ENCODE data around the gene HSP90AB1.

Gene HSP90AB1

DNA sequence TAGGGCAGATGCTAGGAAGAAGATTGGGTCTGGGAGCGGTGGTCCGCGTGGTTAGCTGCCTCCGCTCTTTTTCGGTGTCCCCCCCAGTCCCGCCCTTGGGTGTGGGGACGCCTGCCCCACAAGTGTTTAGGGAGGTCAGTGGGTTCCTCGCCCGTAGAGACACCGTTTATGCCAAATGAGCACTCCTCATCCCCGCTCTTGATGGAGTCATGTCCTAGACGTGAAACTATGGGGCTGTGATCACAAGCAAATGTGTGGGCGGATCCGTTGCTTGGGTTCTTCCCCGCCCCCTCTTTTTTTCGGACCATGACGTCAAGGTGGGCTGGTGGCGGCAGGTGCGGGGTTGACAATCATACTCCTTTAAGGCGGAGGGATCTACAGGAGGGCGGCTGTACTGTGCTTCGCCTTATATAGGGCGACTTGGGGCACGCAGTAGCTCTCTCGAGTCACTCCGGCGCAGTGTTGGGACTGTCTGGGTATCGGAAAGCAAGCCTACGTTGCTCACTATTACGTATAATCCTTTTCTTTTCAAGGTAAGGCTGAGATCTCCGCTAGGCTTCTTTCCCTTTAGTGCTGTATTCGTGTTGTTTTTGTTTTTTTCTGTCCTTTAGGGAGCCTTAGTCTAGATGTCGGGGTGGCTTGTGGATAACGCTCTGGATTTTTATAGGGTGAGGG, at the start of gene HSP90AB1:
Gene HSP90AB1, plus strand, starts transcription at position 439 of the 675 bp plus-strand sequence. CDS start 1,529 bp downstream, outside the sequence.
- Histone ChIP-seq H3K36me3 (ENCODE audit: control insufficient read depth, insufficient read depth, low read length) (peaks cover 42% of the 10 kb centered on the region), H3K9ac (ENCODE audit: low read depth, low read length) (peak within 1 kb of the TSS; percentile 99), H3K4me3 (ENCODE audit: low read depth, low read length) (peak within 1 kb of the TSS; percentile 95), H3K27ac (ENCODE audit: low read depth, low read length) (peak within 1 kb of the TSS; percentile 96), H3K4me1 (ENCODE audit: control insufficient read depth, insufficient read depth, low read length) (peaks cover 18% of the 10 kb centered on the region), H3K27me3 (ENCODE audit: control insufficient read depth, insufficient read depth, low read length) (no peaks in the 10 kb centered on the region), H3K9me3 (ENCODE audit: control insufficient read depth, insufficient read depth, low read length) (no peaks in the 10 kb centered on the region)

DNA sequence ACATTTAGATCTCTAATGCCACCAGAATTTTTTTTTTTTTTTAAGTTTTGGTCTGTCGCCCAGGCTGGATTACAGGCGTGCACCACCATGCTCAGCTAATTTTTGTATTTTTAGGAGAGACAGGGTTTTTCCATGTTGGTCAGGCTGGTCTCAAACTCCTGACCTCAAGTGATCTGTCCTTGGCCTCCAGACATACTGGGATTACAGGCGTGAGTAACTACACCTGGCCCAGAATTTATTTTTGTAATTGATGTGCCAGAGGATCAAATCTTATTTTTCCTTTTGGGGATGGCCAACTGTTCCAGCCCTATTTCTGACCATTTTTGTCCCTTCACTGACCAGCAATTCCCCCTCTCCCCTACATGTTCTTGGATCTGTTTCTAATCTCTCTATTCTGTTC, 48.2 kb upstream of the HSP90AB1 start:
- no peak overlapping the region for H3K4me3 ChIP-seq (ENCODE audit: low read depth, low read length)
- no peak overlapping the region for H3K27ac ChIP-seq (ENCODE audit: low read depth, low read length)
- H3K36me3 ChIP-seq (ENCODE audit: control insufficient read depth, insufficient read depth, low read length) = no peaks in the 10 kb centered on the region
- H3K4me1 ChIP-seq (ENCODE audit: control insufficient read depth, insufficient read depth, low read length) = peaks cover 25% of the 10 kb centered on the region
- no peak overlapping the region for H3K9ac ChIP-seq (ENCODE audit: low read depth, low read length)
- H3K9me3 ChIP-seq (ENCODE audit: control insufficient read depth, insufficient read depth, low read length) = no peaks in the 10 kb centered on the region
- no peaks in the 10 kb centered on the region for H3K27me3 ChIP-seq (ENCODE audit: control insufficient read depth, insufficient read depth, low read length)

DNA sequence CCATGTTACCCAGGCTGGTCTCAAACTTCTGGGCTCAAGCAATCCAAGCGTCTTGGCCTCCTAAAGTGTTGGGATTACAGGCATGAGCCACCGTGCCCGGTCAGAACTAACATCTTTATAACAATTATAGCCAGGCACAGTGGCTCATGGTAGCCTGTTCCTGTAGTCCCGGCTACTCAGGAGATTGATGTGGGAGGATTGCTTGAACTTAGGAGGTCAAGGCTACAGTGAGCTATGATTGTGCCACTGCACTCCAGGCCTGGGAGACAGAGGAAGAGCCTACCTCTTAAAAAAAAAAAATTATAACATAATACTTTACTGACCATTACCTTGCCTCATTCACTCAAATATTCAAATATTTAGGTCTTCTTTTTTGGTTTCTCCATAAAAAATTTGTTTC, 47.0 kb upstream of the HSP90AB1 start:
- peaks cover 26% of the 10 kb centered on the region for H3K4me1 ChIP-seq (ENCODE audit: control insufficient read depth, insufficient read depth, low read length)
- no peak overlapping the region for H3K9ac ChIP-seq (ENCODE audit: low read depth, low read length)
- H3K36me3 ChIP-seq (ENCODE audit: control insufficient read depth, insufficient read depth, low read length) = no peaks in the 10 kb centered on the region
- no peak overlapping the region for H3K4me3 ChIP-seq (ENCODE audit: low read depth, low read length)
- H3K27ac ChIP-seq (ENCODE audit: low read depth, low read length) = no peak overlapping the region
- no peaks in the 10 kb centered on the region for H3K27me3 ChIP-seq (ENCODE audit: control insufficient read depth, insufficient read depth, low read length)
- H3K9me3 ChIP-seq (ENCODE audit: control insufficient read depth, insufficient read depth, low read length) = no peaks in the 10 kb centered on the region

DNA sequence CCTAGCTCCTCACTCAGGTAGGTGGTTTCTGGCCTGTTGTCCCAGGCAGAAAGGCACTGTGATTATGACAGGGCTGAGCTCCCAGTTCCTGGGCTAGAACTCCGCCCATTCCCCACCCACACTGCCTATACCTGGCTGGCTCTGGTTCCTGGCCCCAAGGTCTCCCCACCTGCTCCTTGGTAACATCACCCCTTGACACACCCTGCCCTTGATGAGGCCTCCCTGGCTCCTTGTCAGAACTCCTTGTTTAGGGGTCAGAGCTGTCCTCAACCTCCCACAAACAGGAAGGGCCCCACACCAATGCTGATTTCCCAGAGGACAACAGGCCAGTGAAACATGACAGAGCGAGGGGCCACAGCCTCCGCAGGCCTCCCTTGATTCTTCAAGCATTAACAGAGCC, 45.7 kb upstream of the HSP90AB1 start:
- H3K36me3 ChIP-seq (ENCODE audit: control insufficient read depth, insufficient read depth, low read length) = no peaks in the 10 kb centered on the region
- H3K9ac ChIP-seq (ENCODE audit: low read depth, low read length) = no peak overlapping the region
- H3K27ac ChIP-seq (ENCODE audit: low read depth, low read length) = no peak overlapping the region
- H3K4me1 ChIP-seq (ENCODE audit: control insufficient read depth, insufficient read depth, low read length) = peaks cover 27% of the 10 kb centered on the region
- H3K4me3 ChIP-seq (ENCODE audit: low read depth, low read length) = no peak overlapping the region
- no peaks in the 10 kb centered on the region for H3K9me3 ChIP-seq (ENCODE audit: control insufficient read depth, insufficient read depth, low read length)
- H3K27me3 ChIP-seq (ENCODE audit: control insufficient read depth, insufficient read depth, low read length) = no peaks in the 10 kb centered on the region

GRCh38 chr6:44201638-44202303, 45.1 kb upstream of the HSP90AB1 start:
- Histone ChIP-seq H3K27ac (ENCODE audit: low read depth, low read length) (peak overlapping the region; percentile 98), H3K27me3 (ENCODE audit: control insufficient read depth, insufficient read depth, low read length) (no peaks in the 10 kb centered on the region), H3K4me3 (ENCODE audit: low read depth, low read length) (no peak overlapping the region), H3K36me3 (ENCODE audit: control insufficient read depth, insufficient read depth, low read length) (no peaks in the 10 kb centered on the region), H3K4me1 (ENCODE audit: control insufficient read depth, insufficient read depth, low read length) (peaks cover 33% of the 10 kb centered on the region), H3K9me3 (ENCODE audit: control insufficient read depth, insufficient read depth, low read length) (no peaks in the 10 kb centered on the region), H3K9ac (ENCODE audit: low read depth, low read length) (0 out of 2 replicates have a peak overlapping the region, but pooled peaks have one; percentile 6)

DNA sequence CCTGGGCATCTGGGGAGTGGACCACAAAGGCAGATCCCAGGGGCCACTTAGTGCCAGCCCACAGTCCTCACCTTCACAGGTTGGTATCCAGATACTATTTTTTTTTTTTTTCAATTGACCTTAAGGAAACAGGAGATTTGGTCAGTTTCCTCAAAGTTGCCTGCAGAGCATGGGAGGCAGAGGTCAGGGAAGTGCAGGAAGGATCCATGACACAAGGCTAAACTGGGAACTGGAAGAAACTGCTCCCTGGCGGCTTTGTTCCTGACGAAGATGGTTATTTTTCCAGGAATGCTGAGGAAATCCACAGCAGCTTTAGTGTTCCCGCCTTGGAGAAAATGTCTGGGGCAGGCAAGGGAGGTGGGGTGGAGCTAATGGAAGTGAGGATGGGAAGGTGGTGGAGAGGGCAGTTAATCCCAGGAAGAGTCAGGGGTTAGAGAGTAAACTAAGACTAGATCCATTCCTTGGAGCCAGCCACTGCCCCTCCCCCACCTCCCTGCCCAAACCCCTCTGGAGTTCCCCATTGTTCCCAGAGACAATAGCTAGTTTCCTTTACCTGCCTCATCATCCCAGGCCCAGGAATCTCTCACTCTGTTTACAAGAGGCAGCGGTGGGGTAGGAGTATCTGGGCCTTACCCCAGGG, 44.4 kb upstream of the HSP90AB1 start:
- H3K4me3 ChIP-seq (ENCODE audit: low read depth, low read length) = peak overlapping the region; percentile 18; the same call in 1 of the 2 replicates
- peak overlapping the region; percentile 45 for H3K9ac ChIP-seq (ENCODE audit: low read depth, low read length)
- no peaks in the 10 kb centered on the region for H3K36me3 ChIP-seq (ENCODE audit: control insufficient read depth, insufficient read depth, low read length)
- H3K4me1 ChIP-seq (ENCODE audit: control insufficient read depth, insufficient read depth, low read length) = peaks cover 35% of the 10 kb centered on the region
- no peaks in the 10 kb centered on the region for H3K9me3 ChIP-seq (ENCODE audit: control insufficient read depth, insufficient read depth, low read length)
- peak overlapping the region; percentile 98 for H3K27ac ChIP-seq (ENCODE audit: low read depth, low read length)
- H3K27me3 ChIP-seq (ENCODE audit: control insufficient read depth, insufficient read depth, low read length) = no peaks in the 10 kb centered on the region

- Histone ChIP-seq H3K27me3 (ENCODE audit: control insufficient read depth, insufficient read depth, low read length) (no peaks in the 10 kb centered on the region), H3K9ac (ENCODE audit: low read depth, low read length) (peak overlapping the region; percentile 45), H3K4me1 (ENCODE audit: control insufficient read depth, insufficient read depth, low read length) (peaks cover 35% of the 10 kb centered on the region), H3K4me3 (ENCODE audit: low read depth, low read length) (peak overlapping the region; percentile 18; the same call in 1 of the 2 replicates), H3K27ac (ENCODE audit: low read depth, low read length) (peak overlapping the region; percentile 98), H3K9me3 (ENCODE audit: control insufficient read depth, insufficient read depth, low read length) (no peaks in the 10 kb centered on the region), H3K36me3 (ENCODE audit: control insufficient read depth, insufficient read depth, low read length) (no peaks in the 10 kb centered on the region)
These were observed 43.7 kb upstream of the HSP90AB1 start for GRCh38 chr6:44202972-44203750.

DNA sequence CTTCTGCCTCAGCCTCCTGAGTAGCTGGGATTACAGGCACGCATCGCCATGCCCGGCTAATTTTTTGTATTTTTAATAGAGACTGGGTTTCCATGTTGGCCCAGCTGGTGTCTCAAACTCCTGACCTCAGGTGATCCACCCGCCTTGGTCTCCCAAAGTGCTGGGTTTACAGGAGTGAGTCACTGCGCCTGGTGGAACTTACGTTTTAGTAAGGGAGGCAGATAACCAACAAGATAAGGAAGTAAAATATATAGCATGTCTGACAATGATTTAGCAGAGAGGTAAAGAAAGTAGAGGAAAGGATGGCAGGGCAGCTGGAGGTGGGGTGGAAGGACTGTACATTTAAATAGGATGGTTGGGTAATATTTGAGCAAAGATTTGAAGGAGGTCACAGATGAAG, 42.9 kb upstream of the HSP90AB1 start:
- no peak overlapping the region for H3K4me3 ChIP-seq (ENCODE audit: low read depth, low read length)
- no peaks in the 10 kb centered on the region for H3K9me3 ChIP-seq (ENCODE audit: control insufficient read depth, insufficient read depth, low read length)
- H3K27me3 ChIP-seq (ENCODE audit: control insufficient read depth, insufficient read depth, low read length) = no peaks in the 10 kb centered on the region

DNA sequence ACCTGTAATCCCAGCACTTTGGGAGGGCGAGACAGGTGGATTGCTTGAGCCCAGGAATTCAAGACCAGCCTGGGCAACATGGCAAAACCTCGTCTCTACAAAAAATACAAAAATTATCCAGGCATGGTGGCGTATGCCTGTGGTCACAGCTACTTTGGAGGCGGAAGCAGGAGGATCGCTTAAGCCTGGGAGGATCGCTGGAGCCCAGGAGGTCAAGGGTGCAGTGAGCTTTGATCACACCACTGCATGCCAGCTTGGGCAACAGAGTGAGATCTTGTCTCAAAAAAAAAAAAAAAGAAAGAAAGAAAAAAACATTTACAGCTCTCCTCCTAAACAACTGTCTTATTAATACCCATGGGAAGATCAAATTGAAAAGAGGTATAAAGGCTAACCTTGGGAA, 38.9 kb upstream of the HSP90AB1 start:
- no peak overlapping the region for H3K27ac ChIP-seq (ENCODE audit: low read depth, low read length)
- no peaks in the 10 kb centered on the region for H3K27me3 ChIP-seq (ENCODE audit: control insufficient read depth, insufficient read depth, low read length)
- no peaks in the 10 kb centered on the region for H3K9me3 ChIP-seq (ENCODE audit: control insufficient read depth, insufficient read depth, low read length)
- H3K9ac ChIP-seq (ENCODE audit: low read depth, low read length) = no peak overlapping the region
- peaks cover 17% of the 10 kb centered on the region for H3K4me1 ChIP-seq (ENCODE audit: control insufficient read depth, insufficient read depth, low read length)
- H3K4me3 ChIP-seq (ENCODE audit: low read depth, low read length) = no peak overlapping the region
- H3K36me3 ChIP-seq (ENCODE audit: control insufficient read depth, insufficient read depth, low read length) = no peaks in the 10 kb centered on the region

More for the DNA sequence above, 42.9 kb upstream of the HSP90AB1 start:
- H3K36me3 ChIP-seq (ENCODE audit: control insufficient read depth, insufficient read depth, low read length) = no peaks in the 10 kb centered on the region
- H3K27ac ChIP-seq (ENCODE audit: low read depth, low read length) = peak overlapping the region; percentile 98
- H3K4me1 ChIP-seq (ENCODE audit: control insufficient read depth, insufficient read depth, low read length) = peaks cover 35% of the 10 kb centered on the region
- H3K9ac ChIP-seq (ENCODE audit: low read depth, low read length) = no peak overlapping the region

- Histone ChIP-seq H3K27ac (ENCODE audit: low read depth, low read length) (no peak overlapping the region), H3K9ac (ENCODE audit: low read depth, low read length) (no peak overlapping the region), H3K36me3 (ENCODE audit: control insufficient read depth, insufficient read depth, low read length) (no peaks in the 10 kb centered on the region), H3K9me3 (ENCODE audit: control insufficient read depth, insufficient read depth, low read length) (no peaks in the 10 kb centered on the region), H3K4me3 (ENCODE audit: low read depth, low read length) (no peak overlapping the region), H3K27me3 (ENCODE audit: control insufficient read depth, insufficient read depth, low read length) (no peaks in the 10 kb centered on the region), H3K4me1 (ENCODE audit: control insufficient read depth, insufficient read depth, low read length) (peaks cover 10% of the 10 kb centered on the region)
These were observed 35.6 kb upstream of the HSP90AB1 start for GRCh38 chr6:44211284-44211683.
